NCI-H526 treated with DMSO at 0.1 percent for 48 hours (cell line): ENCODE results near the gene VRK1.
"Not testable (repeated sequence)": the region's sequence is repeated elsewhere in the genome, so short reads cannot be mapped to it uniquely, and the experiment has no call there.

Experiments used
- DNase-seq: peaks from one replicate; lab custom pipeline; 2025; lab: John Stamatoyannopoulos, UW

The VRK1 gene

DNA sequence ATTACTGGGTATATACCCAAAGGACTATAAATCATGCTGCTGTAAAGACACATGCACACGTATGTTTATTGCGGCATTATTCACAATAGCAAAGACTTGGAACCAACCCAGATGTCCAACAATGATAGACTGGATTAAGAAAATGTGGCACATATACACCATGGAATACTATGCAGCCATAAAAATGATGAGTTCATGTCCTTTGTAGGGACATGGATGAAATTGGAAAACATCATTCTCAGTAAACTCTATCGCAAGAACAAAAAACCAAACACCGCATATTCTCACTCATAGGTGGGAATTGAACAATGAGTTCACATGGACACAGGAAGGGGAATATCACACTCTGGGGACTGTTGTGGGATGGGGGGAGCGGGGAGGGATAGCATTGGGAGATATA lies 86.8 kb downstream of the VRK1 start:
- not testable (repeated sequence) for DNase-seq

DNA sequence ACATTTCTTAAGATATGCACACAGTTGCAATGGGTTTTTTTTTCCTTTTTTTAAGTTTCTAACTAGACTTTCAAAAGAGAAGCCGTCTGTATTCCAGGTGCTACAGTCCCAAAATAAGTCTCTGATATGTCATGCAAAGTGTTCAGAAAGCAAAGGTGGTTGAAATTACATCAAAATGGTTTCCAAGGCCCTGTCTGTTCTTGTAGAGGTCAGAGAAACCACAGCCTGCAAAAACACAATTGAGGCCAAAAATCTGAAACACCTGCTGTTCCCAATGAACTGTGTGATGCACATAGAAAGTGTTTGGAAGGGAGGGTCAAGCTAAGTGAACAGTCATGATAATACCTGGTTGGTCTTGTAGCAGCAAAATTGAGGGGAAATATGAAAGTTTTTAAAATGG lies 91.0 kb downstream of the VRK1 start:
- DNase-seq: no peak

DNA sequence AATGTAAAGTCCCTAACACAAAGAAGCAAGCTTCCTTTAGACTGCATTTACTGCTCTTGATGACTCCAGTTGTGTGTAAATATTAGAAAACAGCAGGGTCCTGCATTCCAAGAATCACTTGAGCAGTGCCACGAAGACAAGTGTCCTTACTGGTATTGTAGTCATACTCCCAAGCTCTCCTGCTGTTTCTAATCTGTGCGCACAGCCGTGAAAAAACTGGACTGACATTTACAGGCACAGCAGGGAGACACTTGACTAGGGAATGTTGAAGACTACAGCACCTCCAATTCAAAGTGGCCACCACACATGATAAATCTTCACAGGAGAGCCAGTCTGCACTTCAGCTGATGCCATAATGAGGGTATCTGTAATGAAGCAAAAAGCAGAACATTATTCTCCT lies 91.4 kb downstream of the VRK1 start:
- no peak for DNase-seq

DNA sequence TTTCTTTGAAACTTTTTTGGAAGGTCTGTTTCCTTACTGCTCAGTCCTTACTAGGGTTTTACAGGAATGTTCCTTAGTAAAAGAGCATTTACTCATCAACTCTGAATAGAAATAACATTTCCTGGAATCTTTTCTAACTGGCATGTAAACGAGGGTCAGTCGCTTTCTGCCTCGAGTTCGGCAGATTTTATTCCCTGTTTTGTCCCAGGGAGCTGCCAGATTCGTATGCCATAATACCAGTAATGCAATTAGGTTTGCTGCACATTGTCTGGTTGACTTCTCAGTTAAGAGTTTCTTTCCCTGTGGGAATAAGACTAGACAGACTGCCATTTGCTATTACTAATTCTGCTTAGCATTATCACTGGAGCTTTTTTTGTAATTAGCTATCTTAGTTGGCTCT lies 91.9 kb downstream of the VRK1 start:
- DNase-seq: no peak

DNA sequence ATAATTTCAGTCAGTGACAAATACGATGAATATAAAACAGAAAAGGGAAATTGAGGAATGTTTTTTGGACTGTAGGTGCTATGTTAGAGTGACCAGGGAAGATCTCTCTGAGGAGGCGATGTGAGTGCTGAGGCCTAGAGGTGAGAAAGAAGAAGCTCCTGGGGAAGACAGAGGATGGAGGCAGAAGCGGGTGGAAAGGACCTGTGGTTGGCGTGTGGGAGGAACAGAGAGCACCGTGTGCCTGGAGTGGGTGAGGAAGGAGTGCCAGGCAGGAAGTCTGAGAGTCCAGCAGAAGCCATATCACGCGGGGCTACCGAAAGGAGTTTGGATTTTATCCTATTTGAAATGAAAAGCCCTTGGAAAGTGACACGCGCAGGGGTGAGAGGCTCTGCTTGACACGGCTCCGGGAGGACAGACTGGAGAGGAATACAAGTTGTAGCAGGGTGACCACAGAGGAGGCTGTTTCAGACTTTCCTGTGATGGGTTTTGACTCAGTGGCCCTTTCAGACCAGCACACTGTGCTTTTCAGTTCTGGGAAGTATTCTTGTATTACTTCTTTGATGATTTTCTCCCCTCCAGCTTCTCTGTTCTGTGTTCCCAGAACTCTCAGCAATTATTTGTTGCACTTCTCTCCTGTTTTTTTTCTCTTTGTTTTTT lies 96.9 kb downstream of the VRK1 start:
- DNase-seq: no peak

DNA sequence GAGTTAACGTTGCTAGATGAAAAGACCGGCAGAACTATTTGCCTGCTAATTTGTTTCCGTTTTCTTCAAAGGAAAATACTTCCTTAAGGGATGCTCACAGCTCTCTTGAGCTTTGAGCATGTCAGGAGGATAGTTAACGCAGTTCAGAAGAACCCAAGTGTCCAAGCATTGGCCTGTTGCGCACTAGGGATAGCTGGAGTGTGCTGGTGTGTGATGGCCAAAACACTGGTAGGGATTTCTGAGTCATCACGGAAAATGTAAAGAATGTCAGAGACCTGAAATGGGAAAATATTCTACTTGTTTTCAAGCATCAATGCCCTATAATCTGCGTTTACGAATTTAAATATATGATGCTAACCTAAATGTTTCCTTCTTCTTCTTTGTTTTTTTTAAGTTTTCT lies 97.8 kb downstream of the VRK1 start:
- DNase-seq: no peak

DNA sequence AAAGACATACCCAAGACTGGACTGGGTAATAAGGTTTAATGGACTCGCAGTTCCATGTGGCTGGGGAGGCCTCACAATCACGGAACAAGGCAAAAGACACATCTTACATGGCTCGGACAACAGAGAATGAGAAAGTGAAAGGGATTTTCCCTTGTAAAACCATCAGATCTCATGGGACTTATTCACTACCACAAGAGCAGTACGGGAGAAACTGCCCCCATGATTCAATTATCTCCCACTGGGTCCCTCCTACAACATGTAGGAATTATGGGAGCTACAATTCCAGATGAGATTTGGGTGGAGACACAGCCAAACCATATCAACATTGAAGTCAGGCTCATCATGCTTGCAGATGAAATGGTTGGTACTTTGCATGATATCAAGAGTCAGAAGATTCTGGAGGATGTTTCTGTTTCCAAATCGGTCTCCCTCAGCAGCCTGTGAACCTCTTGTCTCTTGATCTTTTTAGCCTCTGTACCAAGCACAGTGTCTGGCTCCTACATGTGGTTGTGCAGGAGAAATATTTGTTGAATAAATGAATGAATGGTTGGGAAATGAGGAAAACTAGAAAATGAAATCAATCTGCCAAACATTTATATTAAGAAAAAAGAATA lies 98.6 kb downstream of the VRK1 start:
- no peak for DNase-seq

DNA sequence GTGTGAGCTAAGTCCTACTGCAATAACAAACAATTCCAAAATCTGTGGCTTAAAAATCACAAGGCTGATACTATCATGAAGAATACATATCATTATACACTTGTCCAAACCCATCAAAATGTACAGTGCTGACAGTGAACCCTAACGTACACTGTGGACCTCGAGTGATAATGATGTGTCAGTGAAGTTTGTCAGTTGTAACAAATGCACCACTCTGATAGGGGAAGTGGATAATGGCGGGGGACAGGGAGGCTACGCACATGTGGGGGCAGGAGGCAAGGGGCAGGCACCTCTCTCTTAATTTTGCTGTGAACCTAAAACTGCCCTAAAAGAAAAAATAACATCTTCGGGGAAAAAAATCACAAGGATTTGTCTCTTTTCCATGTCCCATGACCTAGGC lies 100.0 kb downstream of the VRK1 start:
- DNase-seq: no peak

DNA sequence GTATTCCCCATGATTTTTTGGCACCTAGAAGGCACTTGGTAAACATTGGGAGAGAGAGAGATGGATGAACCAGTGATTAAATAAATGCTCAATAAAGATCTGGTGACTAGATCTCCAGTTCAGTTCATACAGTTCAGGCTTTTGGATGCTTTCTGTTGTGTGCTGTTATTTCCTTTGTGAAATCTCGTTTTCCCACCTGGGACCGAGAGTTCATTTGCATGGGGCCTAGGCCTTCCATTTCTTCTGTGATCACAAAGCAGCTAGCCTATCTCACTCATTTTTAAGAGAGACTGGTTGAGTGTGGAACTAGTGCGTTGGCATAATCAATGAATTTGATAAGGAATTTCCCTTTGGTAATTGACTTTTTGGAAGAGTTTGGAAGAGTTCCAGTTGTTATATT lies 104.0 kb downstream of the VRK1 start:
- no peak for DNase-seq

DNA sequence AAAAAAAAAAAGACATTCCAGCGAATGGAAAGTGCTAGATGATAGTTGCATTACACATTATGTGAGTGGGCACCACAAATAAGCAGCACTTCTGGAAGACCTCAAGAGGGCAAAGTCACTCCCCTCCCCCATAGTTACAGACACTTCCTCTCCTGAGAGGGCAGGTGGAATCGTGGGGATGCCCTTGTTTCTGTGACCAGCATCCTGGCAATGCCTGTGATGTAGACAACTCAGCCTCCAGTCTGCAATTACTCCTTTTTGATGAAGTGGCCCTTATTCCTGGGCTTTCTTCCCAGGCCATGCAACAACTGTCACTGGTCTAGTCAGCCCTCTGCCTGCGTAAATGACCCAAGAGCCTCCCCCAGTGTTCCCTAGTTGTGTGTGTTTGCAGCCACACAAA lies 104.8 kb downstream of the VRK1 start:
- DNase-seq: no peak

DNA sequence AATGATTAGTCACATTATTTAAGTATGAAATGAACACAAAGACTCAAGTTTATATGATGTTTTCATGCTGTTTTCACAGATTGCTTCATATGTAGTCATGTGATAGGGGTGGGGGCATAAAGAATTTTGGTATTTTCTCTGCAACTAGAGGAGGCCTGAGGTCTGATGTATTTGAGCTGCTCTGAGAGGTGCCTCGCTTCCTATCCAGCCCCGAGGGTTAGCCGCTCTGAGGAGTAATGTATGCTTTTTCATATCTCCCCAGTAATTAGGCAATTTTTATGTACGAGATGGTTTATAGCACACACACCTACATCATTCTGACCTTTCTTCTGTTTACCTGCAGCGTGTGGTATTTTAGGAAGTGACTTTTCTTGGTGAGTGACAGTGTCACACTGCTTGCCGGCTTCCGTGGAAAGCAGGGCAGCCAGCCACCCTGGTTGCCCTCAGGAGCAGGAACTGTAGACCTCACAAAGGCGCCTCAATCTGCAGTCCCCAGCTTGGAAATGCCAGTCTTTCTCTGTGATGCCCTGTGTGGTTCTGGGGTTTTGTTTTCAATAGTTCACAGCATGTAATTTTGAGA lies 106.4 kb downstream of the VRK1 start:
- no peak for DNase-seq

DNA sequence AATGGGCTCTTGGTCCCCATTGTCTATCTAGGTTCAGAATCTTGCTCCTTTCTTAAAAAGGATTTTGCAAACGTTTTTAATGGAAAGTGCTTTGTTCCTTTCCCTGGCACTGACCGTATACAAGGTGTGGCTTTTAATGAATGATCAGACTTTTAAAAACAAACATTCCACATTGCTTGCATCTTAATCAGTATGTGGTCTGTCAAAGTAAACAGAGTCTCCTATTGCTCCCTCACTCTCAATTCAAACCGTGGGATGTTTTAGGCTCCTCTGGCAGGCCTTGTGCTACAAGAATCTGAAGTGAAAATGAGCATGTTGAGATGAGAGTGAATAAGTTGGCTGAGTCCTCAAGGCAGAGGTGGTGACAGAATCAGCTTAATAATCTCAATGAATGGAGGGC lies 107.0 kb downstream of the VRK1 start:
- DNase-seq: no peak

DNA sequence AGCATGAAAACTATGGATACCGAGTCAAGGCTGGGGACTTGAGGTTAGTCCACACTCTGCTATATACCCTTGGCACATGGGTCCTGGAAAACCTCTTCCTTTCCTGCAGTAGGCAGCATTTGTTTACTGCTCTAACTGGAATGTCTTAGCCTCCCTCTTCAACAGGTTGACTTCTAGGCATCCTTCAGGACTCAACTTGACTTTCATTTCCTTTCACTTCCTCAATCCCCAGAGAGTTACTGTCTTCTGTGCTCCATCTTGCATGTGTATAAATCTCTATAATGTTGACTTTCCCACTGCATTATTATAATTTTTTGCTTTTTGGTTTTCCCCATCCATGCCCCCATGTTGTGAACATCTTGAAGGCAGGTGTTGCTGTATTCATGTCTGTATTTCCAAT lies 107.9 kb downstream of the VRK1 start:
- DNase-seq: no peak

DNA sequence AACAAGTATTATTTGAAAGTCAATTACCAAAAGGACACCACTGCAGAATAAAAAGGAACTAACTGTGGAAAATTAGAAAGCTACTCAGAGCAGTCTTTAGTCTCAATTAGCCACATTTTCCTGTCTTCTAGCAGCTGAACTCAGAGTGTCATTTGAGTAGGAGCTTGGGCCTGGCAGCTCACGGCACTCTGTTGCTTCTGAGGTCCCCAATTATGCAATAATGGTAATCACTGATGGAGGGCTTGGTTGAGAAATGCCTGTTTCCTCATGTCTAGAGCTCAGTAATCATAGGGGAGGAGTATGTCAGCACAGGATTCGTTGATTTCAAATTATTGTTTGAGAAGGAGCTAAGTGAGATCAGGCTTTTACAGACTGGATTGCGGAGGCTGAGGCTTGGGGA lies 108.6 kb downstream of the VRK1 start:
- no peak for DNase-seq

DNA sequence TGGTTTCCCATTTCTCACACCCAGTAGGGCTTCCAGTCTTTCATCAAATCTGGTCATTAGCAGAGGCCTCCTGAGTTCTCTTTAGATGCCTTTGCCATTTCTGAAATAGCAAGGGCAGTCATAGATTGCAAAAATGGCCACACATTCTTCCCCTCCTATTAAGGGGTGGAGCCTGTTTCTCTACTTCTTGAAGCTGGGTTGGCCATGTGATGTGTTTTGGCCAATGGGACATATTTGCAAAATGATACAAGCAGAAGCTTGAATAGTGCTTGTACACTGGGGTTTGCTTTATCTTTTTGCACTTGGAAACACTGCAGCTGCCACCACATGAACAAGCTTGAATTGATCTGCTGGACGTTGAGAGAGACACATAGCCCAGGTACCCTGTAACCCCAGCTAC lies 109.3 kb downstream of the VRK1 start:
- no peak for DNase-seq

DNA sequence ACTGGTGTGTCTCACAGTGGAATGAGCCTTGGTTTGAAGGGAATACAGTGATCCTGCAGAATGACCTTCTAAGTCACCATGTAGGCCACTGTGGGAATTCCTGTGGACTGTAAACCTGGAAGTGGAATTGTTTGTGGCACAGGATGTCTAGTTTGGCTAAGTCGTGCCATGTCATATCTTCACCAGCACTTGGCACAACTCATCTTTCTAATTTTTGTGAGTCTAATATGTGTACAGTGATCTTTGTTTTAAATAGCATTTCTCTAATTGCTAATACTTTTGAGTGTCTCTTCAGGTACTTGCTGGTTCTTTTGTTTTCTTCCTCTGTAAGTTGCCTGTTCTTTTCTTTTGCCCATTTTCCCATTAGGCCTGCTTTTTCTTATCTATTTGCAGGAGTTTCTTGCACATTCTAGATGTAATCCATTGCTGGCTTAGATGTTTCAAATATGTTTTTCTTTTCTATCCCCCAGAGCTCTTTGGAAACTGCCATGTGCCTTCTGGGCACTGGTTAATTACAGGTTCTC lies 112.7 kb downstream of the VRK1 start:
- no peak for DNase-seq

DNA sequence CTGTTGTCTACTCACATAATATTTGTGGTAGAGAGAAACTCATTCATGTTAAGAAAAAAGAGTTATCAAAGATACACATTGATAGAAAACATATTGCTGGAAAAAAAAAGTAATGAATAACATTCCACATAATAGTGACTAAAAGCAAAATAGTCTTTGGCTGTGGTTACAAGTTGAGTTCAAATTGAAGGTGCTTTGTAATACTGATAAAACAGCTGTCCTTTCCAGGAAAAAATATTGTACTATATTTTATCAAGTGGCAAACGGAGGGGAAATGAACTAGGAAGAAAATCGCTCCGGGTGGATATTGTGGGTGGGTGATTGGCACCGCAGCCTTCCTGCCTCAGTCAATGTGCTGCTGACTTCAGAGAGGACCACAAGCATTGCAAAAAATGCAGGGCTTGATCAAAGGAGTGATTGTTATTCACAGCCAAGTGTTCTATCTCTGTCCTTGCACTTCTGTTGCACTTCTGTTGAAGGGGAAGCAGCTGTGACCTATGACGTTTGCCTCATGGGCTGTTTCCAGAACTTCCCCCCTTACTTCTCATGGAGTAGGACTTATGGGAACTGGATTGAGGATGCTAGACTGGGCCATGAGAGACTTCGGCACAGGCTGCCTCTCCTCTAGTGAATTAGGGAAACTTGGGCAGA lies 114.4 kb downstream of the VRK1 start:
- no peak for DNase-seq

DNA sequence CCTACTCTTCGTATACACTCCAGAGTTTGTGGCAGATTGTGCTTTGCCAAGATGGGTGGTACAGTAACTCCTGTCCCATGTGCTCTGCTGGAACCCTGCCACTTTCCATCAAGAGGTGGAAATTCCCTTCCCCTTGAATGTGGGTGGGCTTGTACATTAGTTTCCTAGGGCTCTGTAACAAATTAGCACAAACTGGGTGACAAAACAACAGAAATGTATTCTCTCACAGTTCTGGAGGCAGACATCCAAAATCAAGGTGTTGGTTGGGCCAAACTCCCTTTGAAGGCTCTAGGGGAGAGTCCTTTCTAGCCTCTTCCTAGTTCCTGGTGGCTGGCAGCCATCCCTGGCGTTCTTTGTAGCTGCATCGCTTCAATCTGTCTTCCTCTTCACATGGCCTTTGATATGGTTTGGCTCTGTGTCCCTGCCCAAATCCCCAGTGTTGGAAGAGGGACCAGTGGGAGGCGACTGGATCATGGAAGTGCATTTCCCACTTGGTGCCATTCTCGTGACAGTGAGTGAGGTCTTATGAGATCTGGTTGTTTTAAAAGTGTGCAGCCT lies 117.5 kb downstream of the VRK1 start:
- DNase-seq: no peak

DNA sequence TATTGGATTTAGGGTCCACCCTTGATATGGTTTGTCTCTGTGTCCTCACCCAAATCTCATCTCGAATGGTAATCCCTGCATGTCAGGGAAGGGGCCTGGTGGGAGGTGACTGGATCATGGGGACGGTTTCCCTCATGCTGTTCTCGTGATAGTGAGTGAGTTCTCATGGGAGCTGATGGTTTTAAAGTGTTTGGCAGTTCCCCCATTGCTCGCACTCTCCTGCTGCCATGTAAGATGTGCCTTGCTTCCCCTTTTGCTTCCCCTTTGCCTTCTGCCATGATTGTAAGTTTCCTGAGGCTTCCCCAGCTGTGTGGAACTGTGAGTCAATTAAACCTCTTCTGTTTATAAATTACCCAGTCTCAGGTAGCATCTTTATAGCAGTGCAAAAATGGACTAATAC lies 118.3 kb downstream of the VRK1 start:
- no peak for DNase-seq

DNA sequence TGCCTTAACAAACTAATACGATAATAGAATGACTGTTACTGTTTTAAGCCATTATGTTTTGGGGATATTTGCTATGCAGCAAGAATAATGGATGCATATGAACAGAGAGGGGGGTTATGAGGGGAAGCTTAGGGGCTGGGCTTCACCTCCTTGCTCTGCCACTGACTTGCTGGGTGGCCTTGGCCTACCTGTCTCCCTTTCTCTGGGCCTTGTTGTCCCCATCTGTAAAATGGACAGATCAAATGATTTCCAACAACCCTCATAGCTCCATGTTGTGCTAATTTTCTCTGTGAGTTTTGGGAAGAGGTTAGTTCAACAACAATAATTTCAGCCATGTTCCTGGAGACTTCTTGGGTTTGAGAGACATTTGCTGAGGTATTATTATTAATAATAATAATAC lies 119.6 kb downstream of the VRK1 start:
- DNase-seq: no peak

DNA sequence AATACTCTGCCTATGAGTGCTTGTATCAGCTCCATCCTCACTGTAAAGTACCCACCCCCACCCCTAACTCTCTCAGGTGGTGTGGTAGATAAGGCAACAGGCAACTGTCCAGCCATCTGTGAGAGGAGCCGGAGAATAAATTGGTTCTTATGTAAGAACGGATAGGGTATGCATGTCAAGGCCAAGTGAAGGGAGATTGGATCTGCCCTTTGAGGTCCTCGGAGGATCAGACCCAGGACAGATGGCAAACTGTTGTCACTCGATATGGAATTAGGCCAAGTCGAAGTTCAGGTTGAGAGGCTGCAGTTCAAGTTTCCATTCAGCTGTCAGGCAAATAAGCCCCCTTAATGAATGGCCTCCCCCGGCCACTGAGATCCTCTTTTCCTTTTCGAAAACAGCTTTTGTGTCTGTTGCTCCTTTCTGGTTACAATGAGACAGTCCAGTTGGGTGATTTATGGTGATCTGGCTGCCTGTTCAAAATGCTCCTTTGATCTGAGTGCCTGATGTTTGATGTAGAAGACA lies 120.3 kb downstream of the VRK1 start:
- no peak for DNase-seq

DNA sequence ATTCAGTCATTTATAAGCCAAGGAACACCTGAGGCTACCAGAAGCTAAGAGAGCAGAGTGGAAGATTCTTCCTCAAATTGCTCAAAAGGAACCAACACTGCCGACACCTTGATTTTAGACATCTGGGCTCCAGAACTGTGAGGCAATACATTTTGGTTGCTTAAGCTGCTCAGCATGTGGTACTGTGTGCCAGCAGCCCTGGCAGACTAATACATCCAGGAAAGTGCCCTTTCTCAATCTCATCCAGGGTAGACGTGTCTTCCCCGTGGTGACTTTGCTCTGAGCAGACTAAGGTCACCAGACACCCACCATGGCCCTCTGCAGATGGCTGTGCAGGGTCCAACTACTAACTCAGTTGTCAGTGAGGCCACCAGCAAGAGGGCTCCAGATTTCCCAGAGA lies 122.8 kb downstream of the VRK1 start:
- no peak for DNase-seq

DNA sequence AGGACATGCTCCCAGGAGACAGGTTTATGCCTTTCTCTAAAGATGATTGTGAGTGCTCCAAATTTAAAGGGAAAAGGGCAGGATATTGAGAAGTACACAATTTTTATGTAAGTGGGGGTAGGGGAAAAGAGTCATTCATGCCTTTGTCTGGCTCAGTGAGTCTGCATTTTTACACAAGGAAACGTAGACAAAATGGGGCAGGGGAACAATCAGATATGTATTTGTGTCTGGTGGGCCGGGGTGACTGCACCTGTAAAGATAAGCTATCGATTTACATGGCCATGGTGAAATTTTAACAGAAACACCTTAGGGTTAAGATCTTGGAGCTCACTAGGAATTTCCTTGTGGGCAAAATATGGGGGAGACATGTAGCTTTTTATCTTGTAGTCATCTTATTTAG lies 123.6 kb downstream of the VRK1 start:
- DNase-seq: no peak
